ENCODE results near the gene MAU2.

Gene MAU2

GRCh38 chr19:19306191-19306590 lies 14.4 kb upstream of the MAU2 start:
- DNase-seq = no peak

- DNase-seq = no peak
Measured at GRCh38 chr19:19308373-19308772, 12.3 kb upstream of the MAU2 start.

- DNase-seq = no peak
Measured at GRCh38 chr19:19315444-19315843, 5.2 kb upstream of the MAU2 start.

GRCh38 chr19:19316082-19316481 lies 4.5 kb upstream of the MAU2 start:
- no peak for DNase-seq

GRCh38 chr19:19319732-19320360 lies 783 bp upstream of the MAU2 start:
- DNase-seq = no peak

- no peak for DNase-seq
Measured at GRCh38 chr19:19321141-19321577, 530 bp downstream of the MAU2 start.

- DNase-seq = no peak
Measured at GRCh38 chr19:19324059-19324770, 3.6 kb downstream of the MAU2 start.

- no peak for DNase-seq
Measured at GRCh38 chr19:19327672-19328071, 7.0 kb downstream of the MAU2 start.

GRCh38 chr19:19329126-19329525 lies 8.5 kb downstream of the MAU2 start:
- no peak for DNase-seq

- no peak for DNase-seq
Measured at GRCh38 chr19:19334063-19334988, 13.7 kb downstream of the MAU2 start.

GRCh38 chr19:19334989-19335344 lies 14.3 kb downstream of the MAU2 start:
- DNase-seq = no peak

GRCh38 chr19:19335408-19336158 lies 15.0 kb downstream of the MAU2 start:
- DNase-seq = no peak

GRCh38 chr19:19336597-19336996 lies 16.0 kb downstream of the MAU2 start:
- no peak for DNase-seq

- no peak for DNase-seq
Measured at GRCh38 chr19:19337120-19337519, 16.5 kb downstream of the MAU2 start.

GRCh38 chr19:19338082-19338481 lies 17.5 kb downstream of the MAU2 start:
- DNase-seq = no peak

GRCh38 chr19:19341026-19341425 lies 20.4 kb downstream of the MAU2 start:
- no peak for DNase-seq

- DNase-seq = no peak
Measured at GRCh38 chr19:19342086-19343015, 21.7 kb downstream of the MAU2 start.

GRCh38 chr19:19343016-19343362 lies 22.4 kb downstream of the MAU2 start:
- DNase-seq = no peak

- DNase-seq = no peak
Measured at GRCh38 chr19:19343762-19344161, 23.1 kb downstream of the MAU2 start.

- DNase-seq = no peak
Measured at GRCh38 chr19:19345232-19345631, 24.6 kb downstream of the MAU2 start.

GRCh38 chr19:19345970-19346369 lies 25.3 kb downstream of the MAU2 start:
- DNase-seq = no peak

Data from NCI-H345 (cell line).